GM18858 (cell line): Measurements from ENCODE around the gene CALHM5.
"Not testable (repeated sequence)": the region's sequence is repeated elsewhere in the genome, so short reads cannot be mapped to it uniquely, and the experiment has no call there.

Experiments
- ATAC-seq: cut with Tn5 transposase; IDR thresholded peaks from one replicate; pipeline ENCODE4 v1.9.1; 2021; ENCODE audit not compliant: unreplicated experiment

Gene CALHM5, protein sequence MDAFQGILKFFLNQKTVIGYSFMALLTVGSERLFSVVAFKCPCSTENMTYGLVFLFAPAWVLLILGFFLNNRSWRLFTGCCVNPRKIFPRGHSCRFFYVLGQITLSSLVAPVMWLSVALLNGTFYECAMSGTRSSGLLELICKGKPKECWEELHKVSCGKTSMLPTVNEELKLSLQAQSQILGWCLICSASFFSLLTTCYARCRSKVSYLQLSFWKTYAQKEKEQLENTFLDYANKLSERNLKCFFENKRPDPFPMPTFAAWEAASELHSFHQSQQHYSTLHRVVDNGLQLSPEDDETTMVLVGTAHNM

DNA sequence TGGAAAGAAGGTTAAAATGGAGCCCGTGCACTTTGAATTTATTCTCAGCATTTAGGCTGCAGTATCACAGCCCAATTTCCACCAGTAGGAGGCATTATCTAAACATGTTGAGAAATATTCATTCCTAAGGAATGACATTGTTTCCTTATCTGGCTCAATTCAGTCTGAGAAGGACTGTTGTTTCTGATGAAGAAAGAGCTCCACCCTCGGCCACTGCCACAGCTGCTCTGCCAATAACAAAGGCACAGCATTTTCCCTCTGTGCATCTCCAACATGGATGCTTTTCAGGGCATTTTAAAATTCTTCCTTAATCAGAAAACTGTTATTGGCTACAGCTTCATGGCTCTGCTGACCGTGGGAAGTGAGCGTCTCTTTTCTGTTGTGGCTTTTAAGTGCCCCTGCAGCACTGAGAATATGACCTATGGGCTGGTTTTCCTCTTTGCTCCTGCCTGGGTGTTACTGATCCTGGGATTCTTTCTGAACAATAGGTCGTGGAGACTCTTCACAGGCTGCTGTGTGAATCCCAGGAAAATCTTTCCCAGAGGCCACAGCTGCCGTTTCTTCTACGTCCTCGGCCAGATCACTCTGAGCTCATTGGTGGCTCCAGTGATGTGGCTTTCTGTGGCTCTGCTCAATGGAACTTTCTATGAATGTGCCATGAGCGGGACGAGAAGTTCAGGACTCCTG, at the start of gene CALHM5:
Gene CALHM5, plus strand, starts transcription at position 216 of the 687 bp plus-strand sequence. Its CDS starts 58 bp downstream, at position 274.
- no peak for ATAC-seq

DNA sequence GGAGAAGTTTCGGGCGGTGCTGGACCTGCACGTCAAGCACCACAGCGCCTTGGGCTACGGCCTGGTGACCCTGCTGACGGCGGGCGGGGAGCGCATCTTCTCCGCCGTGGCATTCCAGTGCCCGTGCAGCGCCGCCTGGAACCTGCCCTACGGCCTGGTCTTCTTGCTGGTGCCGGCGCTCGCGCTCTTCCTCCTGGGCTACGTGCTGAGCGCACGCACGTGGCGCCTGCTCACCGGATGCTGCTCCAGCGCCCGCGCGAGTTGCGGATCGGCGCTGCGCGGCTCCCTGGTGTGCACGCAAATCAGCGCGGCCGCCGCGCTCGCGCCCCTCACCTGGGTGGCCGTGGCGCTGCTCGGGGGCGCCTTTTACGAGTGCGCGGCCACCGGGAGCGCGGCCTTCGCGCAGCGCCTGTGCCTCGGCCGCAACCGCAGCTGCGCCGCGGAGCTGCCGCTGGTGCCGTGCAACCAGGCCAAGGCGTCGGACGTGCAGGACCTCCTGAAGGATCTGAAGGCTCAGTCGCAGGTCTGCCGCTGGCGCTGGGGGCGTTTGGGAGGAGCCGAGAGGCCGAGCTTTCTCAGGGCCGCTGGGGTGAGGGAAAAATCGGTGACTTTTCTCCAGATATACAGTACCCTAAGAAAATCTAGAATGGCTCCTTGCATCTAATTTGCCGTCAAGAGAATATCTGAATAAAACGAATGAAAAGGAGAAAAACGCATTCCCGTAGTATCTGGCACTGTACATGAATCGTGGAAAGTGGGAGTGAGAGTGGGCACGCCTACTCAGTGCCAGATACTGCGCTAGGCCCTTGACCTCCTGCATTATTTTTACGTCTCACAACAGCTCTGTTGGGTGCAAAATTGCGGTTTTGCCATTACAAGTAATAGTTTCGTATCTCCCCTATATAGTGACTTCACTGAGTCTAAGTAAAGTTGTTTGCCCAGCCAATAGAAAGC, 49.2 kb upstream of the CALHM5 start:
- ATAC-seq: peak; percentile 79

DNA sequence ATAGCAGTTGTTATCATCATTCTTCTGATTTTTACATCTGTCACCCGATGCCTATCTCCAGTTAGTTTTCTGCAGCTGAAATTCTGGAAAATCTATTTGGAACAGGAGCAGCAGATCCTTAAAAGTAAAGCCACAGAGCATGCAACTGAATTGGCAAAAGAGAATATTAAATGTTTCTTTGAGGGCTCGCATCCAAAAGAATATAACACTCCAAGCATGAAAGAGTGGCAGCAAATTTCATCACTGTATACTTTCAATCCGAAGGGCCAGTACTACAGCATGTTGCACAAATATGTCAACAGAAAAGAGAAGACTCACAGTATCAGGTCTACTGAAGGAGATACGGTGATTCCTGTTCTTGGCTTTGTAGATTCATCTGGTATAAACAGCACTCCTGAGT, 48.1 kb upstream of the CALHM5 start:
- no peak for ATAC-seq

DNA sequence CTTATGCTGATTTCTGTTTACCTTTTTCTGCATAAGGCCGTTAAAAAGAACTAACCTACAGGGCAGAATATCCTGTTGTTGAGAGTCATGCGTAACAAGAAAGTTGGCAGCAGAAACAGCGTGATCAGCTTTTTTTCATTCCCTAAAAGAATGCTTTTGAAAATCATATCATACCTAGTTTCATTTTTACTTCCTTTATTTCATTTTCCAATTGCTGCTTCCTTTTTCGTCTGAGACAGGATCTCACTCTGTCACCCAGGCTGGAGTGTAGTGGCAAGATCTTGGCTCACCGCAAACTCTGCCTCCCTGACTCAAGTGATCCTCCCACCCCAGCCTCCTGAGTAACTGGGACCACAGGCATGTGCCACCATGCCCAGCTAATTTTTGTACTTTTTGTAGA, 46.2 kb upstream of the CALHM5 start:
- ATAC-seq: no peak

DNA sequence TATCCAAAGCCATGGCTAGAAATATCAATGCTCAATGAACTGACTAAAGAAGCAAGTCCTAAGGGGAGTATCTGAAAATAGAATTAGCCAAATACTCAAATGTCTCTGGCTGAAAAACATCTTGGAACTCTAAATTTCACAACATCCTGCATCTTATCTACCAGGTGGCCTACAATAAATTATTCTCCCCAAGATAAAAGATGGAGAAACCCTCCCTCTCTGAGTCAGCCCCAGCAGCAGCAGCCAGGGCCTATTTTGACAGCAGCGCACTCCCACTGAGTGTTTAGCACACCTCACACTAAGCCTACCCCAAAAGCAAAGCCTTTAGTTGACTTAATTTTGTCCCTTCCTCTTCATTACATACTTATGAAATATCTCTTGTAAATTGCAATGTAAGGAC, 44.3 kb upstream of the CALHM5 start:
- ATAC-seq: no peak

DNA sequence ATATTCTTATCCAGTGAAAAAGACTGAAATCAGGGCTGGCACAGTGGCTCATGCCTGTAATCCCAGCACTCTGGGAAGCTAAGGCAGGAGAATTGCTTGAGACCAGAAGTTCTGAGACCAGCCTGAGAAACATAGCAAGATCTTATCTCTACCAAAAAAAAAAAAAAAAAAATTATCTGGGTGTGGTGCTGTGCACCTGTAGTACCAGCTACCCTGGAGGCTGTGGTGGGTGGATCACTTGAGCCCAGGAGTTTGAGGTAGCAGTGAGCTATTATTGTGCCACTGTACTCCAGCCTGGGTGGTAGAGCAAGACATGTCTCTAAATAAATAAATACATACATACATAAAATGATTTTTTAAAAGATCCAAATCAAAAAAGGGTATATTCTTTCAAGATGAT, 43.9 kb upstream of the CALHM5 start:
- ATAC-seq: no peak

DNA sequence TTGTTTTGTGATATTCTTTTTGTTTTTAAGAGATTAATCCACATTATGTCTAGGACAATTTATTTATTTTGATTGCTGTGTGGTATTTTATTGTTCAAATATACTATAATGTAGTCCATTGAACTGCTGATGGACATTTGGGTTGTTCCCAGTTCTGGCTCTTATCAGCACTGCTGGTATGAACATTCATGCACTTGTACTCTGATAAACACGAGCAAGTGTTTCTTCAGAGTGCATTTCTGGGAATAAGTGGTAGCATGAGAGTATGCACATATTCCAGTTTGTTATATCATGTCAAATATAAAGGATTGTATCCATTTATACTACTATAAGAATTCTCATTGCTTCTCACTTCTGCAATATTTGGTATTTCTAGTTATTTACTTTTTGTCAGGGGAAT, 43.1 kb upstream of the CALHM5 start:
- ATAC-seq: no peak

DNA sequence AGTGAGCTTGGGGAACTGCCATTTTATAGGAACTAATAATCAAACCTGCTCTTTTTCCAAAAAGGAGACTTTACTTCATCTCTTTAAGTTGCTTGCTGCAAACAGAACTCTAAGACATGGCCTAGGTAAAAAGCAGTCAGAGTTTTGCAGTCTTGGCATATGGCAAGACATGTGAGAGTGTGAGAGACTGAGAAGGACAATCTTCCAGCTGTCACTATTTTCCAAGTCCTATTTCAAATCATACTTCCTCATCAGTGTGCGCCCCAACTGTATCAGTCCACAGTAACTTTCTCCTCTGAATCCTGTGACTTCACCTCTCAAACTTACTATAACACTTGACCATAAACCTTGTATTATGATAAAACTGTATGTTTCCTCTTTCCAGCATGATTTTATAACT, 39.9 kb upstream of the CALHM5 start:
- ATAC-seq: no peak

DNA sequence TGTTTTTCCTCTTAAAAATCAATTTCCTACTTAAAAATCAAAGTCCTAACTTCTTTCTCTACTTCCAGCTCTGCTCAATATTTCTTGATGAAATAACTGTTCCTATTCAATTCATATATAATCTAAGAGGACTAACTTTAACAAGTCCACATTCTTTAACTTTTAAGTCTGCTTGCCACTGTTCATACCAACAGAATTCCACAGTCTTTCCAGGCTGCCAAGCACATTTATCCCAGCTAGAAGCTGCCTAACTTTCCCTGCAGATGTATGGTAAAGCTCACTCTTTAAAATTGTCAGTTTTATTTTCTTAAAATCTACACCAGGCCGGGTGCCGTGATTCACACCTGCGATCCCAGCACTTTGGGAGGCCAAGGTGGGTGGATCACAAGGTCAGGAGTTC, 38.7 kb upstream of the CALHM5 start:
- ATAC-seq: no peak

DNA sequence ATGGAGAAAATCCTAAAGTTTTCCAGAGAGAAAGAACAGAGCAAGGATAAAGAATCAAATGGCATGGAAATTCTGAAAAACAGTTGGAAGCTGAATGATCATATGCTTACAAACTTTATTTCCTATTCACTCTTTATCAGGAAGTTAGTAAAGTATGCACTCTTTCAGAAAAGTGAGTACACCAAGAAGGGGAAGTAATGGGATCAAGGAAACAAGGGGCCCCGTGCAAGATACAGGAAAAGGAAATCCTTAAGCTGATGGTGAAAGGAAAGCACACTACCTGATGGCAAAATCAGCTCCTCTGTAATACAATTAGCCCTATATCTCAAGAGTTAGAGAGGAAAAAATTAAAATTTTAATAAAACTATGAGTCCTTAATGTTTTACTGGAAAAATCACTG, 36.3 kb upstream of the CALHM5 start:
- no peak for ATAC-seq

DNA sequence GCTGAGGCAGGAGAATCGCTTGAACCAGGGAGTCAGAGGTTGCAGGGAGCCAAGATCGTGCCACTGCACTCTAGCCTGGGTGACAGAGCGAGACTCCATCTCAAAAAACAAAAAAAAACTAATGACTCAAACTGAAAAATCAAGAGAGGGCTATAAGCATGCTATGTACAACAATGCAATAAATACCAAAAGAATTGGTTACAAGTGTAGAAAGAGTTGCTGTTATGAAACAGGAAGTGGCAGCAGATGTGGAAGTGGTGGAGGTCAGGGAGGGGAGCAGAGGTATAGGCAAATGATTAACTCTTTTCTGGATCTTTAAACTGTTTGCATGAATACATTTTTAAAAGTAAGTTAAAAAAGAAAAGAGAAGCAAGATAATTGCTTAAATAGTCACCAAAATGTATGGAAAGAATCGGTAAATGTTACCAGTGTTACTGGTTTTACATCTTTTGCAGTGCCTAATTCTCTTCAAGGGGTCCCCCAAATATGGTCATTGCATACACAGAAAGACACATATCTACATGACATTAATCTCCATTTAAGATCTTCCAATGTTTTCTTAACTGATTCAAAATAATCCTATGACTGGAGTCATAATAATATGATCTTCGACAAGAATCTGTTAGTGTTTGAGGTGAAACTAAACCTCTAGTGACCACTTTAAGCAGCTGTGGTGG, 35.3 kb upstream of the CALHM5 start:
- peak; percentile 100 for ATAC-seq

DNA sequence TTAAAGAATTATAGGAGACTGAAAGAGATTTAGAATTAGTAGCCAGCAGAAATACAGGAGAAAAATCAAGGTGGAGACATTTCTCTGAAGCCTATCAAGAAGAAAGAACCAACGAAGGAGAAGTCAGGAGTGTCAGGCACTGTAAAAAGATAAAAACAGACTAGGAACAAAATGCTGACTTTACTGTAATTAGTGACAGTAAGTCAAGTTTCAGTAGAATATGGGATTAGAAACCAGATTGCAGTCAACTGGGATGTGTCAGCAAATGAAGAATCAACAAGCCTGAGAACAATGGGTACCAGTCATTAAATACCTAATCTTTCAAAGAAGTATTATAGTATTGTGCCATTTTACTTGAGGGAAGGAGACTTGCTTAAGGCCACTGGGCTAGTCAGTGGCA, 28.7 kb upstream of the CALHM5 start:
- no peak for ATAC-seq

DNA sequence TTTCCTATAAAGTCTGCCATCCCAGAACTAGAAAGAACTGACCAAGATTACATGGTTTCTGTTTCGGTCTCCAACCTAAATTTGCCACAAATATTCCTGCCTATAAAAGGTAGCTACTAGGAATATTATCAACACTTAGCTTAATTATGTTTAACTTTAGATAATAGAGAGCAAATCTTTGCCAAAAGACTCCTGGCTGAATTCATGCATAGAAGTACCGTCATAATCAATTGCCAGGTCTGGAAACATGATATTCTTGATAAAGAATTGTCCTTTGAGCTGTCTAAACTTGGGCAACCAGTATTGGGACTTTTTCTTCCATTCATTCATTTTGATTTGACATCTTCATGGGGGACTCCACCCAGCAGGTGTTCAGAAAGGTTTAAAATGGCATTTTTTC, 27.8 kb upstream of the CALHM5 start:
- no peak for ATAC-seq

DNA sequence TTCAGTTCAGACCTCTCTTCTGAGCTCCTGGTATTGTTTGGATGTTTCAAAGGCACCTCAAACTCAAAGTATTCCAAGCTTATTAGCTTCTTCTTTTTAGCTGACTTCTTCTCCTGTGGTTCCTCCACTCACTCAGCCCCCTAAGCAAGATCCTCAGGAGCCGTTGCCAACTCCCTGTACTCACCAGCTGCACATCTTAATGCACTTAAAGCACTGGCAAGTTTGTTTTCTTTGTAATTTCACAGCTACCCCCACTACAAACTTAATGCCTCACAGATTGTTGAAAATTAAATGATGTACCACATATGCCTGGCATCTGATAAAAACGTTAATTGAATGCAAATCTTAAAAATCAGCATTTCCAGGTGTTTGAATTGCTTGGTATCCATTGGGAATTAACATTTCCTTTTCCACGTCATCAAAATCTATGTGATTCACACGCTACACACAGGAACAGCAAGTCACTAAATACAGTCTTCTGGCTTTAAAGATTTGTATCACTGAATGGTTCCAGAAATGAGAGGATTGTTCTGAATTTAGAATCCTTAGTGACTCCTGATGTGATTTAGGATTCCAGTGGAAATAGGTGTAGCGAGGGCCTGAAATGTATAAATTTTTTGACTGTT, 25.8 kb upstream of the CALHM5 start:
- ATAC-seq: no peak

DNA sequence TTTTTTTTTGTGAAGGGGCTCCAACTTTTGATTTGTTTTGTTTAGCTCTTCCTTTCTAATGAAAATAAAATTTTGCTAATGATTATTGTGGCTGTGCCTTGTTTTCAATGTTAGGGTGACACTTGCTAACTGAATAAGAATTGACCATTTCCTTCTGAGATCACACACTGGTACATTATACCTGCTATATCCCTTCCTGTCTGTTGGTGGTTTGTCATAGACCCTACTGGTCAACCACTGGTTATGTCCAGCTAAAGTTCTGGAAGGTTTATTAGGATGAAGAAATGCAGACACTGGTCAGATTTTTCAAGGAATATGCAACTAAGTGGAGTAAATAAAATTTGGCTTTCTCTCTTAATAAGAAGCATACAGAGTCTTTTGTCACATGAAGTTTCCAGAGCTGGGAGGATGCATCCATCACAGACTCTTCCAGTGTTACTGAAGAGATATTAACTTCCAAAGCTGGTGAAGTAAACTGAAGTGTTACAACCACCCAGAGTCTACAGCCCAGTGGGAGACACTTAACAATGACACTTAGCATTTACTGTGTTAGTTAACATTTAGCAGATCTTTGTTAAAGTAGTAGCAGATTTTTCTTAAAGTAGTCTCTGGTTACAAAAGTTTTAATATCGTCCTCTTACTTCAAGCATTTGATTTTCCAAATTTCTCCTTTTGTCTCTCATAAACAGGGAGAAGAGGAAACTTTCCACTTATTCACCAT, 19.7 kb upstream of the CALHM5 start:
- ATAC-seq: no peak

DNA sequence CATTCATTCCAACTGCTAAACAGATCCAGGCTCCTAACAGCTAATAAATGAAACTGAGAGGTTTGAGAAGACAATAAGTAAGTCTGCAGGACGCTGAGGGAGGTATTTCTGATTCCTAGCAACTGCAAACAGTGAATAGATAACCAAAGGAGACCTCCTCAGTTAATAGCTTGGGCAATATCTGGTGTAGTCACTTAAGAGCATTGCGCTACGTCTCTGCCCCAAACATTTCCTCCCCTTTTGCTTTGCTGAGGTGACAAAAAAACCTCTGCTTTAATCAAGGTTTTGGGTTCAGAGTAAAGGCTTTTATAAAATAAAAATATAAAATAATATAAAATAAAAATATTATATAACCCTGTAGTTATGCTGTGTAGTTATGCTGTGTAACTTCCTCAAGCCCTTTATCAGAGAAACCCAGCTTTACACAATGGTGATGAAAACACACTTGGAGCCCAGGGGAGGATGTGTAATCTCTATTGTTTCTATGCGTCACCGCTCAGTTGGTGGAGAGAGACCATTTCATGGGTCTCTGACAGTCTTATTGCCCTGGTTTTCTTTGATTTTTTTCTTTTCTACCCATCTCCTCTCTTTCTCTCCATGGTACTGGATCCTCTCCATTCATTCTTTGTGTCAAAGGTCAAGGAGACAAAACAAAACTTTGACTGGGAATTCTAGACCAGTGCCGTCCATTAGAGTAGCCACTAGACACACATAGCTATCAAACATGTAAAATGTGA, 18.9 kb upstream of the CALHM5 start:
- ATAC-seq: no peak

DNA sequence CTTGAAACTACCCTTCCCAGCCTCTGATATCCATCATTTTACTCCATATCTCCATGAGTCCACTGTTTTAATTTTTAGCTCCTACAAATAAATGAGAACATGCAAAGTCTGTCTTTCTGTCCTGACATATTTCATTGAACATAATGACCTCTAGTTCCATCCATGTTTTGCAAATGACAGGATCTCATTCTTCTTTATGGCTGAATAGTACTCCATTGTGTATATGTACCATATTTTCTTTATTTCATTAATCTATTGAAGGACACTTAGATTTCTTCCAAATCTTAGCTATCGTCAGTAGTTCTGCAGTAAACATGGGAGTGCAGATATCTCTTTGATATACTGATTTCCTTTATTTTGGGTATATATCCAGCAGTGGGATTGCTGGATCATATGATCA, 16.3 kb upstream of the CALHM5 start:
- ATAC-seq: not testable (repeated sequence)

DNA sequence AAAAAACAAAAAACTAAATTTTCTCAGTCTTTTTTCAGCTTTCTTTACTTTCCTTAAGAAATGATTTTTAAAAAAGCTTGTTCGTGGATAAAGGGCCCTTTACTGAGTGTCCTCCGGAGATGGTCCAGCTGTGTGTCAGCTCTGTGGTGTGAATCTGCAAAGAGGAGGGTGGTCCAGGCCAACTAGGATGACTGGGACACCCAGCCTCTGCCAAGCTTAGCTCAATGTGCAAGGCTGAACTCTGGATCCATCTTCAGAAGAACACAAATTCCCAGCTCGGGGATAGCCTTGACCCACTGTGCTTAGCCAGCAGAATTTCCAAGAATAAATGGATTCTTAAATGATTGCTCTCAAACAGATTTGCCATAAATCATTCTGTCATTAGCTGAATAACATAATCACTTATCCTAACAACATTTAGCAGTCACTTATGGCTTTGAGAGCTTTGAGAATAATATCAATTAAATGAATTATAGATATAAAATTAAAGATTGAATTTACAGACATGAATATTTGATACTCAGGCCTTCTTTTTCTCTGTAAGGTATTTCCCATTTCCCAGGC, 14.2 kb upstream of the CALHM5 start:
- no peak for ATAC-seq

DNA sequence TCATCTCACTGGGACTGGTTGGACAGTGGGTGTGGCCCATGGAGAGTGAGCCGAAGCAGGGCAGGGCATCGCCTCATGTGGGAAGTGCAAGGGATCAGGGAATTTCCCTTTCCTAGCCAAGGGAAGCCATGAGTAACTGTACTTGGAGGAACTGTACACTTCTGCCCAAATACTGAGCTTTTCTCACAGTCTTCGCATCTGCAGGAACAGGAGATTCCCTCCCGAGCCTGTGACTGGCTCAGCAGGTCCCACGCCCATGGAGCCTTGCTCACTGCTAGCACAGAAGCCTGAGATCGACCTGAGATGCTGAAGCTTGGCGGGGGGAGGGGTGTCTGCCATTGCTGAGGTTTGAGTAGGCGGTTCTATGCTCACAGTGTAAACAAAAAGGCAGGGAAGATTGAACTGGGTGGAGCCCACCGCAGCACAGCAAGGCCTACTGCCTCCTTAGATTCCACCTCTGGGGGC, 10.4 kb upstream of the CALHM5 start:
- ATAC-seq: no peak
